HG02943 (cell line): ENCODE measurements around the gene TOR3A.

Source experiments
- ATAC-seq: cut with Tn5 transposase; IDR thresholded peaks from one replicate; pipeline ENCODE4 v1.9.1; 2021; ENCODE audit warnings: mild to moderate bottlenecking, low read depth, moderate library complexity; ENCODE audit not compliant: unreplicated experiment

The TOR3A gene

DNA sequence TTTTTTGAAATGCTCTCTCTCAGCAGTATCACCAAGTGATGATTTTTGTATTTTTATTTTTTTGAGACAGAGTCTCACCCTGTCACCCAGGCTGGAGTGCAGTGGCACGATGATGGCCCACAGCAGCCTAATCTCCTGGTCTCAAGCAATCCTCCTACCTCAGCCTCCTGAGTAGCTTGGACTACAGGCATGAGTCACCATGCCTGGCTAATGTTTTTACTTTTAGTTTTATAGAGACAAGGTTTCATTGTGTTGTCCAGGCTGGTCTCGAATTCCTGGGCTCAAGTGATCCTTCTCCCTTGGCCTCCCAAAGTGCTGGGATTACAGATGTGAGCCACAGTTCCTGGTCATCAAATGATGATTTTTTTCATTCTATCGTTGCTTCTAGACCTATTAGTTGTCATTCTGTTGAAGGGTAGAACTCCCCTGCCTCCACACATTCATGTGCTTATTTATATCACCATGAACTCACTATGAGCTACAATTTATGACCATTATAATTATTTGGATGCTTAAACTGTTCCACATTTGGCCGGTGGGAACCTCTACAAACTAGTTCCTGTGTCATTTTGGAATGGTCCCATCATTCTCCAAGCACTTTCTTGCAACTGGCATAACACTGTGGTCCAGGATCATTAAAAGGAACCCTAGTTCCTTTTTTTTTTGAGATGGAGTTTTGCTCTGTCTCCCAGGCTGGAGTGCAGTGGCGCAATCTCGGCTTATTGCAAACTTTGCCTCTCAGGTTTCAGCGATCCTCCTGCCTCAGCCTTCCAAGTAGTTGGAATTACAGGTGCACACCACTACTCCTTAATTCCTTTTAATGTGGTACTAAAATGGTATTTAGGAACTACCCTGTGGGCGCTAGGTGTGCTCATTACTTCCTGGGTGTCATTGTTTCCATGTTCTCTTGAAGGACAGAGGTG lies 20.2 kb upstream of the TOR3A start:
- ATAC-seq: no peak

DNA sequence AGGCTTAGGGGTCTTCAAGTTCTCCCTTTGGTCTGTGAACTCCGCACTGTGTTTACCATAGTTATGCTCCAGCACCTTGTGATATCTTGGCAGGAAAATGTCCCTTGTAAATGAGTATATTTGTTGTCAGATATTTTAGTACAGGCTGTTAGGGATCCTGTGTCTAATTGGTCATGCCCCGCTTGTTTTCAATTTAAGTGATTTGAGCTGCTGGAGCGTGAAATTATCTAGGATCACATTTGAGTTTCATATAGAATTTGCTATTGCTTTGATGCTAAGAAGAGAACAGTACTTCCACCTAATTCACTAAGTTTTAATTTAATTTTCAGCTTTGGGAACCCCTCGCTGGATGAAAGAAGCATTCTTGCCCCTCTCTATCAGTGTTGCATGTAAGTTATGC lies 15.4 kb upstream of the TOR3A start:
- ATAC-seq: no peak

DNA sequence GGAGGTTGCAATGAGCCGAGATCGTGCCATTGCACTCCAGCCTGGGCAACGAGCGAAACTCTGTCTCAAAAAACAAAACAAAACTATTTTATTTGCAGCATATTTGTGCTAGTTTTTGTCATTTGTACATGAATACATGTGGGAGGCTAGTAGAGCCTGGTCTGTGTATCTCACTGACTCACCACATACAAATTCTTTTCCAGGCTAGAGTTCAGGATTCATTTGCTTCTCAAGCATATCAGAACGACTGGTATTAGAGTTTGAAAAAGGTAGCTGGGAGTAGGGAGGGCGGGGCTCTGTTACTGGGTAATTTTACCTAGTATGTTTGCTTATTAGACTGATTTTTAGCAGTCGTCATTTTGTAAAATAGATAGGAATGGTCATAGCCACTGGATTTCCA lies 4.5 kb upstream of the TOR3A start:
- no peak for ATAC-seq

DNA sequence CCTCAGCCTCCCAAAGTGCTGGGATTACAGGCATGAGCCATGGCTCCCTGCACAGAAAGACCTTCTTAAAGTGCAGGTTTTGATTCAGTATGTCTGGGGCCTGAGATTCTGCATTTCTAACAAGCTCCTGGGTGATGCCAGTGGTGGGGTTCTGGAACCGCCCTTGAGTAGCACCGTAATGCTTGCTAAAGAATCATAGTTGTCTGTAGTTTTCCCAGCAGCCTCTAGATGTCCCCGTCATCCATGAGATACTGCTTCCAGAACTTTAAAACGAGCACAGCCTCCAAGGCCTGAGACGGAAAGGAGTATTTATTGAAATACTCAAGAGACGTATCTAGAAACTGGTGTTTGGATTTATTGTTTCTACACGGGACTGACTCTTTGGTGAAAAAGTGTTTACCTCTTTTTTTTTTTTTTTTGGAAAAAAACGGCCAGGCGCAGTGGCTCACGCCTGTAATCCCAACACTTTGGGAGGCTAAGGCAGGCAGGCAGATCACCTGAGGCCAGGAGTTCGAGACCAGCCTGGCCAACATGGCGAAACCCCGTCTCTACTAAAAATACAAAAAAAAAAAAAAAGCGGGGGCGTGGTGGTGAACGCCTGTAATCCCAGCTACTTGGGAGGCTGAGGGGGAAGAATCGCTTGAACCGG lies 2.6 kb upstream of the TOR3A start:
- ATAC-seq: no peak

DNA sequence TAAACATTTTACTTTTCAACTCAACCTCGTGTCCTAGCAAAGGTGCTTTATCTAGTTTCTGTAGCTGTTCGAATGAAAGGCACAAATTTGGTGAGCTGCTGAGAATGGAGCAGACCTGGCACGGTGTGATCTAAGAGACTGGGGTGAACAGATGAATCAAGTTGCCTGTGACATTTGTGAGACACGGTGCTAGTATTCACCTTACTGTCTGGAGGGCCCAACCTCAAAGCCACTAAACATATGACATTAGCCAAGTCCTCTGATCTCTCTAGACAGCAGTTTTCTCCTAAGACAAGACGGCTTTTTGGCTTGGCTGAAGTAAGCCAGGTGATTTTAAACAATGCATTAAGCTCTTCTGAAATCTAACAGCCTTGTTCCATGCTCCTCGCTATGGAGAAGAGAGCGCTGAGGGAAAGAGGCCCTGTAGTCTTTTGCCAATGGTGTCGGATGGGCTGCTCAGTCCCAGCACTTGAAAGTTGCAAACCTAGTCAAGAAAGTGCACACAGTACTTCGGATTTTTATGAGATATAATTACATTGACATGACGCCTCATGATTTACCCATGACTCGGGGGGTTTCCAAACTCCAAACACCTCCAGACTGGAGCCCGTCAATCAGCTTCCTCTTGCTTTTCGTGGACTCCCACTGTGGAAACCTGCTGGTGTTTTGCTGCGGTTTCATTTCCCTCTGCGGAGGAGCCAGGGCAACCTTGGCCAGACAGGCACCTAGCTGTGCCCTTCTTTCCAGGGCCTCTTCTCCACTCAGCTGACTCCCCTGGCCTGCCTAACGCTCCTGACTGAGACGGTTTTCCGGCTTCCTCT lies 794 bp upstream of the TOR3A start:
- ATAC-seq: peak; percentile 35

DNA sequence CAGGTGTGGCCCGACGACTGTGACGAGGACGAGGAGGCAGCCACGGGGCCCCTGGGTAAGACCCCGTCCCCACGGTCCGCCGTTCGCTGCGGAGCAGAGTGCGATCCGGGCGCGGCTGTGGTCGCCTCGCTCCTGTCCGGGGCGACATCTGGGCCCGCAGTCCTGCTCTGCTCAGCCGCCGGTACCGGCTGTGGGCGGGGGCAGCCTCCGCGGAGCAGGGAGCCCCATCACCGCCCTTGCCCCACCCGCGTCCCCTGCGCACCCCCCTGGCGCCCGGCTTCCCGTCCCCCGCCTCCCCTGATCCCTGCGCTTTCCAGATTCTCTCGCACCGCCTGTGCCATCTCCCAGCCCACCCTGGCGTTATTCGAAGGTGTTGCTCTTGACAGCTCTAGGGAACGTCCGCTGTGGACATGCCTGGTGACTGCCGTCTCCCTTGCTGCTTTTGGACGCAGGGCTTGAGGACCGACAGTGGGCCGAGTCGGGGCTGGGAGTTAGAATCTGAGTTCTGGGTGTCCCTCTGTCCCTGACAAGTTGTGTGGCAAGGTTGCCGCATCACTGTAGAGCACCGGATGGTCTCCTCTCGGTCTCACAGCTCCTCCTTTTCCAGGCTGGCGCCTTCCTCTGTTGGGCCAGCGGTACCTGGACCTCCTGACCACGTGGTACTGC lies 596 bp downstream of the TOR3A start:
- ATAC-seq: peak; percentile 14

DNA sequence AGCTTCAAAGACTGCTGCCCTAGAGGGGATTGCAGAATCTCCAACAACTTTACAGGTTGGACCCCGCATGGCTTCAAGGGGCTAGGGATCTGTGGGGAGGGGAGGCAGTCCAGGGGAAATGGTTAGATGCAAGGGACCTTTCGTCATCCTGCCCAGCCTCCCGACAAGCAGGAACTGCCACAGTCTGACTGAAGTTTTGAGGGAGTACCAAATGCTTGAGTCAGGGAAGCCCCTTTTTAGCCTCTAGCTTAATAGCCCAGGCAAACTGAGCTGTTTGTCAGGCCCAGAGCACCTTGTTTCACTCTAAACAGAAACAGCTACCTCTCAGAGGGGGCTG lies 1.1 kb downstream of the TOR3A start:
- no peak for ATAC-seq

DNA sequence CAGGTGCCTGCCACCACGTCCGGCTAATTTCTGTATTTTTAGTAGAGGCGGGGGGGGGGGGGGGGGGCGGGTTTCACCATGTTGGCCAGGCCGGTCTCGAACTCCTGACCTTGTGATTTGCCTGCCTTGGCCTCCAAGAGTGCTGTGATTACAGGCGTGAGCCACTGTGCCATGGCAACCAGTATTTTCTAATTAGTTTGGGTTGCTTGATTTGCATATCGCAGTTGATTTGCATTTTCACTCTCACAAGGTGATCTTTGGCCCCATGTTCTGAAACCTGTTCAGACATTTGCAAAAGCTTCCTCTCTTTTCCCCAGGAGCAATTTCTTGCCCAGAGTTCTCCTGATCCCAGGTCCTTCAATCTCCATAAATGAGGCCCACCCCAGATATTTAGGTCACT lies 1.7 kb downstream of the TOR3A start:
- no peak for ATAC-seq

DNA sequence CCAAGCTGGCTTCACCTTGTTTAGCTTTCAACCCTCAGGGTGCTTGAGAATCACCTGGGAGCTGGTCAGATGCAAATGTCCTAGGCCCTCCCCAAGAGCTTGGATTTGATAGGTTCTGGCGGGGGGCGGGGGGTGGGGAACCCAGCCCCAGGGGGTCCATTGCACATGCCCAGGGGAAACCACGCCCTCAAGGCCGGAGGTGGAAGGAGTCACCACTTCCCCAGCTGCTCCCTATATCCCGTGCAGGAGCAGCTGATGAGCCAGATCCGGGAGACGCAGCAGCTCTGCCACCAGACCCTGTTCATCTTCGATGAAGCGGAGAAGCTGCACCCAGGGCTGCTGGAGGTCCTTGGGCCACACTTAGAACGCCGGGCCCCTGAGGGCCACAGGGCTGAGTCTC lies 5.8 kb downstream of the TOR3A start:
- ATAC-seq: no peak

DNA sequence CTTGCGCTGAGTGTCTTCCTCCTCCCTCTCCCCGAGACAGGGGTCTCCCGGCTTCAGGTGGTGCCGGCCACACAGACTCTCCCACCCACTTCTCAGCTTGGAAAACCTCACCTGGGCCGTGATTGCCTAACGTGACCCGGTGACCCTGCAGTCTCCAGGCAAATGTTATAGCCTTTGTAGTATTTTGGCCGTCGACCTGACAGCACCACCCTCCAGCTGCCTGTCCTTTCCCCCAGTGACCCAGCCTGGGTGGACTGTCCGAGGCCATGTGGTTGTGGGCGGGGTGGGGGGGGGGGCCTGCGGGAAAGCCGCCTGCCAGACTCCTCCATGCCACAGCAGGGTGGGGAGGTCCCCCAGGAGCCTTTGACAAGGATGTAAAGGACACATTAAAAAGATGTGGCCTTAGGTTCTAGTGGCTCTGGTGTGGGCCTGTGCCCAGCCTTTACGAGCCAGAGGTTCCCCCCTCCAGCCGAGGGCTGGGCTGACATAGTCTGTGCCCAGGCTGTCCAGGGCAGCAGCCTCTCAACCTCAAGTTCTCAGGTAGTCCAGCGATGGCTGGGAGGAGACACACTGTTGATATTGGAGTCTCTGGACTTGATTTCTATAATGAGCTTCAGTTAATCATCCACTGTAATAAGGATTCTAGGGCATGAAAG lies 8.1 kb downstream of the TOR3A start:
- ATAC-seq: no peak

DNA sequence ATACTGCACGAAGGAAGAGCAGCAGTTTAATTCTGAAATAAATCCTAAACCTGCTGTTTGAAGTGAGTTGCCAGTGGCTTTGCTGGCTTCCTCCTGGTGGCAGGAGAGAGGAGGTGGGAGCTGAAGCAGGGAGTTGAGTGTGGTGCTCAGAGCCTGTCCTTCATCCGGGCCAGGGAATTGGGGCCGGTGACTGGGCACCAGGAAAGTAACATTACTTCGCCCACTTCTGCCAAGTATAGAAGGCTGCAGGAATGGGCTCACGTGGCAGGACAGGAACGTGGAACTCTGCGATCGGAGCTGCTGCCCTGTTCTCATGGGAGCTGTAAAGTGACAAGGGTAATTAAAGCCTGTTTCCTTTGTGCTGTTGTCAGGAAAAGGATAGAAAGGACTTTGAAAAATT lies 8.7 kb downstream of the TOR3A start:
- ATAC-seq: no peak

DNA sequence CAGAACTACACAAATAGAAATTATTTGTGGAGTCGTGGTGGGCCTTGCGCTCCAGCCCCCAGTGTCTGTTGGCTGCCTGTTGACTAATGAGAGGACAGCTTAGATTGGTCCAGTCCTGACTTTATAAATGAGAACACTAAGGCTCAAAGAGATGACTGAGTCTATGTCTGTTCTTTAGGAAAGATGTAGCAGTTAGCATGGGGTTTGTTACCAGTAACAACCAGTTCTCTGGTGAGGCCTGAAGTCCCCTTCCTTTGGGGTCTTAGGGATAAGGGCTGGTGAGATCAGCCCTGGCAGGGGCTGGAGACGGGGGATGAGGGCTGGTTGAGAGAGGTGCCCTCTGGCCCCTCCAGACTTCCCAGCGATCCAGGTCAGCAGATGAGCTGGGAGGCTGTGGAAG lies 9.1 kb downstream of the TOR3A start:
- ATAC-seq: no peak

DNA sequence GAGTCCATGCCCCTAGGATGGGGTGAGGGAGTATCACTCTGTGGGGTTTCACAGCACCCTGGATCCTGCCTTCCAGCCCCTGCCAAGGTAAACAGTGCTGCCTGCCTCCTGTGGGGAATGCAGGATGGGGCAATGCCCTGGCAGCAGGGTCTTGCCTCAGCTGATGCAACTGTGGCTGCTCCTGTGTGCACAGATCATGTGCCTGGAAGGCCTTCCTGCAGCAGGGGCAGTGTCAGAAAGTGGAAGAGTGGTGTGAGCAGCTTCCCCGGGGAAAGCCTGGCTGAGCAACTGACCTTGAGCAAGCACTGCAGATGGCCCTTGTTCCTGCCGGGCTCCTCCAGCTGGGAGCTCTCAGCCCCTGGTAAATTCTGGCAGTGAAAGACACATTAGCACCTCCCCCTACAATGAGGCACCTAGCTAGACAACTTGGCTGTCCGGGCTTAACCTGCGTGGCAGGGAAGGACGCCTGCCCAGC lies 9.9 kb downstream of the TOR3A start:
- ATAC-seq: no peak

DNA sequence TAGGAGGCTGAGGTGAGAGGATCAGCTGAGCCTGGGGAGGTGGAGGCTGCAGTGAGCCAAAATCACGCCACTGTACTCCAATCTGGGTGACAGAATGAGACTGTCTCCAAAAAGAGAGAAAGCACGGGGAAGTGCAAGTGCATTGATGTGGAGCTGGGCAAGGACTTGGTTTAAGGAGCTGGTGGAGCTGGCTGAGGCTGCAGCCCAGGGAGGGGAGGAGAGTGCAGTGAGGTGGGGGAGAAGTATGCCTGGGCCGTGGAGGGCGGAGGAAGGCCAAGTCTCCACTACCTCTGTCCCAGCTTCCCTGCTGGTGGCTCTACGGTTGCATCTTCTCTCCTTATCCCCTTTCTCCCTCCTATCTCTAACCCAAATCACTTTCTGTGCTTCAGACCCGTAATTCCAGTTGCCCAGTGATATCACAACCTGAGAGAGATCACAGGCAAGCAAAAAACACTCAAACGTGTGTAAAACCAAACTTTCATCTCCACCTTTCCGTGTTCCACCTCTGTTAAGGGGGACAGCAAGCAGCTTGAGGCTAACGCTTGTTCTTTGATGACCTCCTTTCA lies 11.1 kb downstream of the TOR3A start:
- no peak for ATAC-seq

DNA sequence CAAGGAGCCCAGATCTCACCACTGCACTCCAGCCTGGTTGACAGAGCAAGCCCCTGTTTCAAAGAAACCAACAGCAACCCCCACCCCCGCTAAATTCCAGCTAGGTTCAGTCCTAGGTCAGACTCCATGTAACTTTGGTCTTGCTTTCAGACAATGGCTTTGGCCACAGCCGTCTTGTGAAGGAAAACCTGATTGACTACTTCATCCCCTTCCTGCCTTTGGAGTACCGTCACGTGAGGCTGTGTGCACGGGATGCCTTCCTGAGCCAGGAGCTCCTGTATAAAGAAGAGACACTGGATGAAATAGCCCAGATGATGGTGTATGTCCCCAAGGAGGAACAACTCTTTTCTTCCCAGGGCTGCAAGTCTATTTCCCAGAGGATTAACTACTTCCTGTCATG lies 12.9 kb downstream of the TOR3A start:
- no peak for ATAC-seq

DNA sequence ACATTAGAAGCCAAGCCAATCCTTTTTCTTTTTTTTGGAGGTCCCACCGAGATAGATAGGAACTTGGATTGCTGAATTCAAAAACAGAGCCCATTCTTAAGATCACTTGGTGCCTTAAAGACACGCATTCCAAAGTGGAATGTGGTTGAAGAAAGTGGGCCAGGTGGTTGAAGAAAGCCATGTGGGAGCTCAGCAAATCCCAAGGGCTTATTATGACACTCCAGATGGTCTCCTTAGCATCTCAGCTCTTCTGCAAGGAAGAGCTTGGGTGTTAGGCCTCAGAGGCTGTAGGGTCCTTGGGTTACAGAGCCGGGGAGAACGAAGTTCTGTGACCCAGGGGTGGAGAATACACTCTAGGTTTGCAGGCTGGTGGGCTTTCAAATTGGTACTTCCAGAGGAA lies 13.5 kb downstream of the TOR3A start:
- no peak for ATAC-seq

DNA sequence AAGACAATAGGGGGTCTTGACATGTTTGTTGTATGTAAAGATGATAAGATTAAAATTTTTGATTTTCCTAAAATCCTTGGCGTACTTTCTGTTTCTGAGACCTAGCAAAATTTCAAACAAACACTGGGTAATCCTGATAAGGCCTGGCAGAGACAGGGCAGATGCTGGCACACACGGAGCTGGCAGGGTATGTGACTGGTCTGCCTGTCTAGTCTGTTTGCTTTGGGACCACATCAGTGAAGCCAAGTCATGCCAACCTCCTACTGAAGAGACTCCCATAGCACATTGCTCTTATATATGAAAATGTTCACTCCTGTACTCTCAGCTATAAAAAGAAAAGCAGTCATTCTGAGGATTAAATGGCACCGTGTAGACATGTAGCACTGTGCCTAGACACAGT lies 14.1 kb downstream of the TOR3A start:
- ATAC-seq: no peak

DNA sequence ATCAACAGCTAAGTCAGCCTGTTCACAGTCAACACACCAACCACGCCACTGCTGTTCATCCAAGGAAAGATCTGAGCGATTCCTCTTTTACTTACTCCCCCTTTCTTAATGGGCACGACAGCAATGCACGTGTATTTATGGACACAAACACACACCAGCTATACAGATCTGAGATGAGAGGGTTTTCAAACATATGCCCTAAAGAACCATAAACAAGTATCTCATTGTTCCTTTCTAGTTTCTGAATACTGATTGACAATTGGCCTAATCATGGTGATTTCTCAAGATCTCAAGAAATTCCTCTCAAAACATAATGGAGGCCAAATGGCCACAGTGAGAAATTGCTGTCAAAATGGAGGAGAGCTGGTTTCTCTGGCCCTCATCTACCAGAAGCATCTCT lies 18.0 kb downstream of the TOR3A start:
- ATAC-seq: no peak

DNA sequence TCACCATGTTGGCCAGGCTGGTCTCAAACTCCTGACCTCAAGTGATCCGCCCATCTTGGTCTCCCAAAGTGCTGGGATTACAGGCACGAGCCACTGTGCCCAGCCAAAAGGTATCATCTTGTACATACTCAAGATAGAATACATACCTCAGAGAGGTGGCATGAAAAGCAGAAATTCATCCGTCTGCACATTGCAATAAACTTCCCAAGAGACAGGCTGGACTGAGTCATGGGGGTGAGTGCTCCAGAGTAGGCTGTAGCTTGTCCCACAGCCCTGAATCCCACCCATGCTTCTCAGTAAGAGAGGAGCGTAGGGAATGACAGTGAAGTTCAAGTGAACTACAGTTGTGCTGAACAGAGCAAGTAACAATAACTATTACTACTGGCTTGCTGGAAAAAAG lies 19.7 kb downstream of the TOR3A start:
- ATAC-seq: no peak

DNA sequence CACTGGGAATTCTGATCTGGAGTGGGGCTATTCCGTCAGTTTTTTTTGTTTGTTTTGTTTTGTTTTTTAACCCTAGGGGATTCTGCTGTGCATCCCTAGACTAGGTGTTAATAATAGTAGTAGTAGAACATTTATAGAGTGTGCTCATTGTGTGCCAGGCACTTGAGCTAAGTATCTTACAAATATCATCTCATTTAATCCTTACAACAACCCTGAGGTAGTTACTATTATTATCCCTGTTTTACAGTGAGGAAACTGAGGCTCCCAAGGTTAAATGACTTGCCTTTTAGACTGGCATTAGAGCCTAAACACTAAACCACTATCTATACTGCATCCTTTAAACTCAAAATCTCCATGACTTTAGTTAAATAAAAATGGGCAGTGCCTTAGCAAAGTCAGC lies 22.1 kb downstream of the TOR3A start:
- ATAC-seq: no peak
